Measurements from ENCODE around the gene ETNK2.

DNA sequence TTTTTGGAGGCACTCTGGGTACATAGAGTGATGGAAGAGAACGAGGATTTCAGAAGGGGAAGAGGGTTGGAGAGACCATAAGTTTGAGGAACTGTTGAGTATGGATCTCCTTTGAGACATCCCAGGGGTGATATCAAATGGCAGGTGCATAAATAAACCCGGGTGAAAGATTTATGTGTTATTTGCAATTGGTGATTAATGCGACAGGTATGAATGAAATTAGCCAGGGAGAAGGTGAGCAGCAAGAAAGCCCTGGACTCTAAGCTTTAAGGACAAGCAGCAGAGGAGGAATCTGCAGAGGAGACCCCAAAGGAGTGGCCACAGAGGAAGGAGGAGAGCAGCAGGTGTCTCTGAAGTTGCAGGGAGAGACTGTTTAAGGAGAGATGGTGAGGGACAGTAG, 23.1 kb upstream of the ETNK2 start:
- TF ChIP-seq, protein P1, sequence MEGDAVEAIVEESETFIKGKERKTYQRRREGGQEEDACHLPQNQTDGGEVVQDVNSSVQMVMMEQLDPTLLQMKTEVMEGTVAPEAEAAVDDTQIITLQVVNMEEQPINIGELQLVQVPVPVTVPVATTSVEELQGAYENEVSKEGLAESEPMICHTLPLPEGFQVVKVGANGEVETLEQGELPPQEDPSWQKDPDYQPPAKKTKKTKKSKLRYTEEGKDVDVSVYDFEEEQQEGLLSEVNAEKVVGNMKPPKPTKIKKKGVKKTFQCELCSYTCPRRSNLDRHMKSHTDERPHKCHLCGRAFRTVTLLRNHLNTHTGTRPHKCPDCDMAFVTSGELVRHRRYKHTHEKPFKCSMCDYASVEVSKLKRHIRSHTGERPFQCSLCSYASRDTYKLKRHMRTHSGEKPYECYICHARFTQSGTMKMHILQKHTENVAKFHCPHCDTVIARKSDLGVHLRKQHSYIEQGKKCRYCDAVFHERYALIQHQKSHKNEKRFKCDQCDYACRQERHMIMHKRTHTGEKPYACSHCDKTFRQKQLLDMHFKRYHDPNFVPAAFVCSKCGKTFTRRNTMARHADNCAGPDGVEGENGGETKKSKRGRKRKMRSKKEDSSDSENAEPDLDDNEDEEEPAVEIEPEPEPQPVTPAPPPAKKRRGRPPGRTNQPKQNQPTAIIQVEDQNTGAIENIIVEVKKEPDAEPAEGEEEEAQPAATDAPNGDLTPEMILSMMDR (IDR thresholded peaks at IDR 0.05), result no peak
- no peak for TF ChIP-seq POLR2A (IDR thresholded peaks at IDR 0.05)

Data from right lobe of liver (tissue), 4 donors.